ENCODE results near the gene MYO5C.

DNA sequence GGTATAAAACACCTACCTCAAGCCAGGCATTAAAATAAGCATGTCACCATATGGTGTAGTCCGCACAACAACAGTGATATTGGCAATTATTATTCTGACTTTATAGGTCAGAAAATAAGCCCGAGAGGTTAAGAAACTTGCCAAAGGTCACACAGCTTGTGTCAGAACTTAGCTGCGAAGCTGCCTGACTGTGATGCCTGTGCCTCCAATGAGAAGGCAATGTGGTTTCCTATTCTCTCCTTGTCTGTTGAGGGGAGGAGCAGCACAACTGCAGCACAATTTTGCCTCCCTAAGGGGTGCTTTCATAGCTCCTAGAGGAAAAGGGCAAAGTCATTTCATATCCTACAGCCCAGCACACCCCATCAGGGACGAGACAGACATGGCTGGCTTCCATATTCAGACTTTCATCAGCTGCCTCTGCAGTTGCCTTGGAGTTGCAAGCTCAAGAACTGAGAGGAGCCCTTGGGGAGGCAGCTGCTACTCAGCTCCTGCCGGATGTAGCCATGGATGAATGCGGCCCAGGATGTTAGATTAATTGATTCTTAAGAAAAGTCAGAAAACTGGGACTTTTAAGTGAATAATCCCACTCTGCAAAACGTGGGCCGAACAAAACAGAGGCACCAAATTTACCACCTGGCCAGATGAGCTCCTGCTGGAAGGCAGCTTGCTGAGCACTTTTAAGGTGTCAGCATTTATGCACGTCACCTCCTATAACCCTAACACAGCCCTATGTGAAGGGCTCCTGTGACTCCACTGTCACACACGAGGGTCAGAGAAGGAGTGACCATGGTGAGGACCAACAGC lies 38.5 kb downstream of the MYO5C start:
- TF ChIP-seq POLR2A (IDR thresholded peaks at IDR 0.05; ENCODE audit: extremely low read depth, insufficient read length) = no peak
- TF ChIP-seq, protein P1, sequence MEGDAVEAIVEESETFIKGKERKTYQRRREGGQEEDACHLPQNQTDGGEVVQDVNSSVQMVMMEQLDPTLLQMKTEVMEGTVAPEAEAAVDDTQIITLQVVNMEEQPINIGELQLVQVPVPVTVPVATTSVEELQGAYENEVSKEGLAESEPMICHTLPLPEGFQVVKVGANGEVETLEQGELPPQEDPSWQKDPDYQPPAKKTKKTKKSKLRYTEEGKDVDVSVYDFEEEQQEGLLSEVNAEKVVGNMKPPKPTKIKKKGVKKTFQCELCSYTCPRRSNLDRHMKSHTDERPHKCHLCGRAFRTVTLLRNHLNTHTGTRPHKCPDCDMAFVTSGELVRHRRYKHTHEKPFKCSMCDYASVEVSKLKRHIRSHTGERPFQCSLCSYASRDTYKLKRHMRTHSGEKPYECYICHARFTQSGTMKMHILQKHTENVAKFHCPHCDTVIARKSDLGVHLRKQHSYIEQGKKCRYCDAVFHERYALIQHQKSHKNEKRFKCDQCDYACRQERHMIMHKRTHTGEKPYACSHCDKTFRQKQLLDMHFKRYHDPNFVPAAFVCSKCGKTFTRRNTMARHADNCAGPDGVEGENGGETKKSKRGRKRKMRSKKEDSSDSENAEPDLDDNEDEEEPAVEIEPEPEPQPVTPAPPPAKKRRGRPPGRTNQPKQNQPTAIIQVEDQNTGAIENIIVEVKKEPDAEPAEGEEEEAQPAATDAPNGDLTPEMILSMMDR (IDR thresholded peaks at IDR 0.05; ENCODE audit: low read depth, low read length) = no peak
- TF ChIP-seq, protein P2, sequence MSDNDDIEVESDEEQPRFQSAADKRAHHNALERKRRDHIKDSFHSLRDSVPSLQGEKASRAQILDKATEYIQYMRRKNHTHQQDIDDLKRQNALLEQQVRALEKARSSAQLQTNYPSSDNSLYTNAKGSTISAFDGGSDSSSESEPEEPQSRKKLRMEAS (IDR thresholded peaks at IDR 0.05; ENCODE audit: low read depth, low read length) = no peak
- TF ChIP-seq MYC (IDR thresholded peaks at IDR 0.05; ENCODE audit: low read depth, low read length) = no peak

Data from NB4 (cell line).